HG02678 (cell line): ENCODE measurements around the gene PPP2R2D.
"Not testable (repeated sequence)": the region's sequence is repeated elsewhere in the genome, so short reads cannot be mapped to it uniquely, and the experiment has no call there.

Experiments used
- ATAC-seq: cut with Tn5 transposase; IDR thresholded peaks from one replicate; pipeline ENCODE4 v1.9.1; 2021; ENCODE audit warnings: mild to moderate bottlenecking, moderate library complexity; ENCODE audit not compliant: unreplicated experiment

Gene PPP2R2D

DNA sequence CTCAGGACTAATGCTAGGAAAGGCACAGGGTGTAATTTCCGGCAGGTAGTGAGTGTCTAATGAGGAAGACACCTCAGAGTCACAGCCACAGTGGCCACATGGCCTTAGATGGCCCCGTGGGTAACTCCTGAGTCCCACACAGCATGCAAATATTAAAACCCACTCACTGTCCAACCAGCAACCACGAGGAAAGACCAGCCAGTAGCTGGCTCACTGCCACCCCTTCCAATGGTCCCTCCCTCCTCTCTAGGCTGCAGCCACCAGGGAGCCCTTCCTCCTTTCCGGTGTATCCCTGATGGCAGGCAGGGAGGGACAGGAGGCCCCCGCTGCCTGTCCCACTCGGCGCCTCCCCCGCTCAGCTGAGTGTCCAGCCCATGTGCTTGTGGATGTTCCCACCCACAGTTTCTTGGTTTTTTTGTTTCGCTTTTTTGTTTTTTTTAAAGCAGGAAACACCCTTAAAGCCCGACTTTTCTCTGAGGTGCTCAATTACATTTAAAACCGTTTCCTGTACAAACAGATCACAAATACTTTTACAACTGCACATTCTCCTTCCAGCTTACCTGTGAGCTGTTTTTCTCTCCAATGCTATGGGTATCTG is 71.8 kb downstream of the PPP2R2D start:
- ATAC-seq: peak; percentile 58

DNA sequence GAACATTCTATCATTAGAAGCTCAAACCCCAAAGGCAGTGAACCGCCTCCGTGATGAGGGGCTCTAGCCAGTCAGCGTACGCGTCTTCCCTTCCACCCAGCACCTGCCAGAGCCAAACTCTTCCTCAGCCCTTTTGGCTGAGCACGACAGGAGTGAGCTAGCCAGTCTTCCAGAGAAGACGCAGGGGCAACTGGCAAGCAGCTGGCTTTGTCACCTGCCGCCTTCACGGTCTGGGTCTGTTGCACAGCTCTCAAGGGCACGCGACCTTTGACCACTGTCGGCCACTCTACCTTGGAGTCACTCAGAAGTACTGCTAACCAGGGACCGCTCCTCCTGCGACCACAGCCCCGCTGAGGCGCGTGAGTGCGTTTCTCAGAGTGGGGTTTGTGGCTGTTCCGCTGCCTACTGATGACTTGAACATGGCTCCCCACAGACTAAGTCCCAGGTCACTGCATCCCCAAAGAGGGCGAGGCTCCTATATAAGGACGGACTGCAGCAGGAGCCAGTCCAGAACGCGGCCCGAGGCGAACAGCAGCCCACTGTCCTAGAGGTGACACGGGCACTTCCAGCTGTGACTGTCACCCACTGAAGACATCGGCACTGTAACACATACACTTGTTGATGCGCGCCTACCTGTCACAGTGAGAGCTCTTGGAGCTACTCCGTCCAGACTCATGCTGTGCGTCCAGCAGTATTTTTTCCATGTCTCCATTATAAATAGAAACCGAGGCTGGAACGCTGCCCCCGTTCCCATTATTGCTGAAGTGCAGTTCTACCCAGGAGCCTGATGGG is 72.5 kb downstream of the PPP2R2D start:
- no peak for ATAC-seq

DNA sequence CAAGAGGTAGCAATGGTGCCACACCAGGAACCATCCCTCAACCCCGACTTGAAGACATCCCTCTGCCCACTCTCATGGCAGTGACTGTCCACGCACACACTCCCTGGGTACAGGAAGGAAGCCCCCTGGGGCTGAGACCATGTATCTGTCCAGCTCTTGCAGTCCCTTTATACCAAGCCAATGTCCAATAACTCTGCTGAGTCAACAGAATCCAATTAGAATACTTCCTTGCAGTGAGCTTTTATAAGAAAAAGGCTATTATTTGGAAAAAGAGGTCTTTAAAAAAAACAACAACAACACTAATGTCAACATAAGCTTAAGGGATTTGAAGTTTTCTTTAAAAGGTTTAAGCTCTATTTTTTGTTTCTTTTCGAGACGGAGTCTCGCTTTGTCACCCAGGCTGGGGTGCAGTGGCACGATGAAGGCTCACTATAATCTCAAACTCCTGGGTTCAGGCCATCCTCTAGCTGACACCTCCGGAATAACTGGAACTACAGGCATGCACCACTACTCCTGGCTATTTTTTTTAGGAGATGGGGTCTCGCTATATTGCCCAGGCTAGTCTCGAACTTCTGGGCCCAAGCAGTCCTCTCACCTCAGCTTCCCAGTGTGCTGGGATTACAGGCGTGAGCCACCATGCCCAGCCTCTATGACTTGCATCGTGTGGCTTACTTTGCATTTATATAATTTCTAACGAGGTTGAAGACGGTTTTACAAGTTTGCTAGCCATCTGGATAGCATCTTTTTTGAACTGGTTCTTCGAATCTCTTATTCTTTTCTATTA is 73.4 kb downstream of the PPP2R2D start:
- no peak for ATAC-seq

DNA sequence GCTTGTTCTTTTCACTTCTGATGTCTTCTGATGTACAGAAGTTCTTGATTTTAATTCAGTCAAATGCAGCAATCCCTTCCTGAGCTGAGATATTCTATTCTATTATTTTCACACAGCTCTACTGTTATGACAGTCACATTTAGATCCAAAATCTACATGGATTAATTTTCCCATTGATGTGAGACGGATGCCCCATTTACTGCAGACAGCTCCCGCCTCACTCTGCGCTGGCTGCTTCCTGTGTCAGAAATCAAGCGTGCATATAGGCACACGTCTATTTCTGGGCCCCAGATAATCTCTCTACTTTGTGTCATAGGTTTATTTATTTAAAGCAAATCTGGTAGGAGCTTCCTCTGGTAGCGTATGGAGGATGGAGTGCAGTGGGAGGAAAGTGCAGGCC is 74.2 kb downstream of the PPP2R2D start:
- no peak for ATAC-seq

DNA sequence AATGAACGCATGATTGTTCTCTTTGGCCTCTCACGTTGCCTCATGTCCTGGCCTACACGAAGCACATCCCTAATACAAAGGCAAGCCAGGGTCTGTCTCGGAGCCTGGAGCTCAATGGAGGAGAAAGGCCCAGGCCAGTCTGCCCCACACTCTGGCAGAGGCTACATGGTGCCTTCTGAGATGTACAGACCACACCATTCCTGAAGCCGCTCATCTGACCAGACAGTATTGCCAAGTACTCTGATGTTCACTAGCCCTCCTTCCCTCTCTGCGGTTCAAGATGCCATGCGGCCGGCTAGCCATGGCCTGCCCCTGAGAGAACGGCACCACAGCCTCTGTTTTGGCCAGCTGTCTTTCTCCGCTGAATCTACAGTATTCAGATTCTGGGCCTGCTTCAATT is 75.0 kb downstream of the PPP2R2D start:
- no peak for ATAC-seq

DNA sequence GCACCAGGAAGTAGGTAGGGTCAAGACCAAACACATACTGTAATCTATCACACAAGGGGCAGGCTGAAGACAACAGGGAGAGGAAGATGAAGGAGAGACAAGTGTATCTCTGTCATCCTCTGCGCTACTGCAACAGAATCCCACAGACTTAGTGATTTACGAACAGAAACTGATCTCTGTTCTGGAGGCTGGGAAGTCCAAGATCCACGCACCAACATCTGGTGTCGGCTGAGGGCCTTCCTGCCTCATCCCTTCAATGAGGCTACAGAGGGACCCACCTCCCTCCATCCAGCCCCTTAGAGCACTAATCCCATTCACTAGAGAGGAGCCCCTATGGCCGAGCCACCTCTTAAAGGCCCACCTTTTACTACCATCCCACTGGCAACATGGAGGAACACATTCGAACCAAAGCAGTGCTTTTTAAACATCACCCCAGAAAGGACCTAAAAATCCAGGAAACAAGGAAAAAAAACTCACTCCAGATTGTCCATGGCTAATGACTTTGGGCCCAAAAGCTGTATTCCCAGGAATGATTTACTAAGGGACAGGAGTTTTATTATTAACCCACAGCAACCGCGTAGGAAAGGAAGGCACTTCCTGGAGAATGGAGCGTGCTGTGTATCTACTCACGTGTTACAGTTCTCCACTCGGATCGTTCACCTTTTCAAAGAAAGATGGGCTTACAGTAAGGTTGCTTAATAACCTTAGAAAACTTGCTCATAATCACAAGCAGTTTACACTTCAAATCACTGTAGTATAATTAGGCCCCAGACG is 76.7 kb downstream of the PPP2R2D start:
- no peak for ATAC-seq

DNA sequence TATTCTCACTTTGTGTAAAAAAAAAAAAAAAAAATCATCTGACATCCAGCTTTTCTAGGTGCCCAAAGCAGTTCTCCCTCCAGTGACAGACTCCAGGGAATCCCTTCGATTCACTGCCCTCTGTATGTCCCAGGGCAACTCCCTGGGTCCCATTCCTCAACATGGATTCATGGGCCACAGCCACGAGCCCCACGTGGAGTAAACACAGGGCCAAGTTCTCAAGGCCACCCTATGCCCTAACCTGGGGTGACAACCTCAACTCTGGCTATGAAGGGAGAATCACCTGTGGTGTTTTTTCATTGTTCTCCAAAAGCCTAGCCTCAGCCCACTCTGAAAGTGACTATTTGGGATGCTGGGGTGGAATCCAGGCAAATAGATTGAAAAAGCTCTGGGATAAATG is 77.6 kb downstream of the PPP2R2D start:
- no peak for ATAC-seq

DNA sequence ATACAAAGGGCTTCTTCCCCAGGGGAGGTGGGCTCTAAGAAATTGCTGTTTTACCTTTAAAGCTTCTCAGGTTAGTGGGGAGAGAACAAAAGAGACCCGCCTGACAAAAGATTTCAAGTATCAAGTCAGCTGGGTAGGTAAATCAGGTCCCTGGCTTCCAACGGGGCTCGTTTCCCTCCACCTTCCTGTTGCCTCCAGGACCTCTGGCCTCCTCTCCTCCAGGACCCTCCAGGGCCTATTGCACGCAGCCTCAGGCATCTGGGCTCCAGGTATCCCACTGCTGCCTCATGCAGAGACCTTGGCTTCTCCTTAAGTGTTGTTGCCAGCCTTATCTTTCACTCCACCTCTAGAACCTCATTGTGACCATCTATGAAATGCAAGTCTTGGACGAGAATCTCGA is 78.0 kb downstream of the PPP2R2D start:
- no peak for ATAC-seq

DNA sequence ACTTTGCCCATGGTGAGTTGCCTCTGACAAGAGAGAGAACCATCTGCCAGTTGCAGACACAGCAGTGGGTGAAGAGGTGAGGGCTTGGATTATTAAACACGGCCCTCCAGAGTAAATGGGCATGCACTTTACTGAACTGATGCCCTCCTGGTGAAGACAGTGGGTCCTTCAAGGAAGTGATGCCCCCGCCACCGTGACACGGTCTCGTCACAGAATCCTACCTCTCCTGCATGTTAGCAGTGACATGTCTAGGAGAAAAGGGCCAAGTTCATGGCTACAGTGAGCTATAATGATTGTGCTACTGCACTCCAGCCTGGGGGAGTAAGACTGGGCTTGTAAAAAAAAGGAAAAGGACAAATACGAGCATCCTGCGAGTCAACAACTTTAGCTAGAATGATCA is 78.5 kb downstream of the PPP2R2D start:
- ATAC-seq: no peak

DNA sequence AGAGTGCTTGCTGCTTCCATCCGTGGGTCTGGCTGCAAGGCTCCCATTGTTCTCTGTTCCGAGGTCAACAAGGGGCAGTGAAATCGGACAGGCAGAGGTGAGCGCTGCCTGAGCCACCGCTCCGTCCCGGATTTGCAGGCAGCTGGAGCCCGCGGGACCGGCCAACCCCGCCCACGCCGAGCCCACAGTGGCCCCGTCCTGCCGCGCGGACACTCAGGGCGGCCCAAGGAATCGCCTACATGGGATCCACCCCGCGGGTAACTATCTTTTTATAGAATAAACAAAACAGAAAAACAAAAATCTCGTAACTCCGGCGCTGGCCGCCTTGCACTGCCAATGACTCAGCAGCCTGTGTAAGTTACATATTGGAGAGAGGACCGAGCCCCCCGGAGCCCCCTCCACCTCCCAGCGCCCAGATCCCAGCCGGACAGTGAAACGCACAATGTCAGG is 79.0 kb downstream of the PPP2R2D start:
- no peak for ATAC-seq

DNA sequence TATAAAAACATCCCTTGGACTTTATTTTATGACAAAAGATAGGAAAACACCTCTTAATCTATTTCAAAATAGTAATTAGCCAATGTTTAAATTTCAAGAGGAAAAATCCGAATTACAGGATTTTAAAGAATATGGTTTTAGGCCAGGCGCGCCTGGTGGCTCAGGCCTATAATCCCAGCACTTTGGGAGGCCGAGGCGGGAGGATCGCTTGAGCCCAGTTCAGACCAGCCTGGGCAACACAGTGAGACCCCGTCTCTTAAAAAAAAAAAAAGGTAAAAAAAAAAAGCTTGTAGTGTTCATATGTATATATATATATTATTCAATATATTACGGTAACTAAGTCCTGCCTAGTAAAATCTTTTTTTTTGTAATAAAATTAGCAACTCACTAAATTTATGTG is 79.5 kb downstream of the PPP2R2D start:
- ATAC-seq: no peak

DNA sequence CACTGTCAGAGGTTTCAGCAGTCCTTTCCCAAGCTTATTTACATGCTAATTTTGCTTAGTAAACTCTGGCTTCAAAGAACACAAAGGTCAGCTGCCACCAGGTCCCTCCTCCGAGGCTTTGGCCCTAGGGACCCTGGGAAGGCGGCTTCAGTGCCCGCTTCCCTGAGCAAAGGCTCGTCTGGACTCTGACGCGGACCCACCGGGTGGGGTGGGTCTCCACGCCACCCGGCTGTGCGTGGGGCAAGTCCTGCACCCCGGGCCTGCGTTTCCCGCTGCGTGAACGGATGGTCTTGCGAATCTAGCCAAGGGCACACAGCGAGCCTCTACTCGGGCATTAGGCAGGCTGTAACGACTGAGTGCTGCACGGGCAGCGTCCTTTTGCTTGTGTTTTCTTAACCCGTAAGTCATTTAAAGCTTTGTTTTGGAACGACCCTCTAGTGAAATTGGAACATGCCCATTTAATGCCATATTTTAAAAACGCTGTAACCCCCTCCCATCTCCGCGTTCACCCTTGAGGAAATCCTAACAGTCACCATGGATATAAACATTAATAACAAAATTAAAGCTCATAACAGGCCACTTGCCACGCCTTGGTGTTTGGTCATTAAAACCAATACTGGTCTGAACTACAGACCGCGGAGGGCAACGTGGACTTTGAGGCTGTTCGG is 80.1 kb downstream of the PPP2R2D start:
- no peak for ATAC-seq

DNA sequence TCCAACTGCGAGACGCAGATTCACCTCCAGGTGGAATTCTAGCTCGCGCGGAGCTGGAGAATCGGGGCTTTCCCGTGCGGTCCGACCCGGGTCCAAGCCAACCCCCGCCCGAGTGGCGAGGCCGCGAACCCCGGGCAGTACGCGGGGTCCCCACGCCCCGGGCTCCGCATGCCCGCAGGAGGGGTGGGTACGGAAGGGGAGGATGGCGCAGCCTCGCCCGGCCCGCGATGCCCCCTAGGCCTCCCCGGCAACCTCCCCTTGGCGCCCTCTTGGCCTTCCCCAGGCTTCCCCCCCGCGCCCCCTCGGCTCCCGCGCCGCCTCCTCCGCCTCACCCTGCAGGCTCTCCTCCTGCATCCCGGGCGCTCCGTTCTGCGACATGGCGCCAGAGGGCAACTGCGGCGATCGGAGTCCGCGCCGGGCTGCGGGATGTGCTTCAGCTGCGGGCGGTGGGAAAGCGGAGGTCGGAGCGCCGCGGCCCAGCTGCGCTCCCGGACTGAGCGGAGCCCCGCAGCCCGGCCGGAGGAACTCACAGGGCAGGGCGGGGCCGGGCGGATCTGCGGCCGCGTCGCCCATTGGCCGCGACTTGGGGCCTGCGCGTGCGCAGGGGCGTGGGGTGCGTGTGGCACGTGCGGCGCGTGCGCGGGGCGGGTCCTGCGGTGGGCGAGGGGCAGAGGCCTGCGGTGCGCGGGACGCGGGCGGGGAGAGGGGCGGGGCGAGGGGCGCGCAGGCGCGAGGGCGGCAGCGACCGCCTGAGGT is 80.8 kb downstream of the PPP2R2D start, which contains the start of gene BNIP3:
Gene BNIP3 (minus strand): TSS at position 495 of the 756 bp plus-strand sequence. CDS start 117 bp downstream, at position 378.
- peak; percentile 87 for ATAC-seq

DNA sequence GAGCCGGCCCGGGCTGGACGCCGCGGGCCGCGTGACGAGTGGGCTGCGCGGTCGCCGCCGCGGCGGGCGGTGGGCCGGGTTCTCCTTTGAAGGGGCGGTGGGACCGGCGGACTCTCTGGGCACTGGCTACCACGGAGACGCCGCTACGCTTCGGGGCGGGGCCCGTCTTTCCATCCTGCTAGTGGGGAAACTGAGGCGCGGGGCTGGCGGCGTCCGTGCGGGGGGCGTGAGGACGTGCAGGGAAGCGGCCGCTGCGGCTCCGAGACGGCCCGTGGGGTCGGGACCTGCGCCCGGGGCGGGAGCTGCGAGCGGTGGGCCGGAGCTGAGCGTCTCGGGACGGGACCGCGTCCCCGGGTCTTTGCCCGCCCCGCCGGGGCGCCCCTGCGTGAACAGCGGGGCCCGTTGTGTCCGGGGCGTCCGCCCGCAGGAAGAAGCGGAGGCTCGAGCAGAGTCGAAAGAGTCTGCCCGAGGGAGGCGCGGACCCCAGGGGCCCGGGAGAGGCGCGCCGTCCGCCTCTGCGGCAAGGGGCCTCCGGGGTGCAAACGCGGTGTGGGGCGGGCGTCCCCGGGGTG is 81.5 kb downstream of the PPP2R2D start:
- peak; percentile 16 for ATAC-seq

DNA sequence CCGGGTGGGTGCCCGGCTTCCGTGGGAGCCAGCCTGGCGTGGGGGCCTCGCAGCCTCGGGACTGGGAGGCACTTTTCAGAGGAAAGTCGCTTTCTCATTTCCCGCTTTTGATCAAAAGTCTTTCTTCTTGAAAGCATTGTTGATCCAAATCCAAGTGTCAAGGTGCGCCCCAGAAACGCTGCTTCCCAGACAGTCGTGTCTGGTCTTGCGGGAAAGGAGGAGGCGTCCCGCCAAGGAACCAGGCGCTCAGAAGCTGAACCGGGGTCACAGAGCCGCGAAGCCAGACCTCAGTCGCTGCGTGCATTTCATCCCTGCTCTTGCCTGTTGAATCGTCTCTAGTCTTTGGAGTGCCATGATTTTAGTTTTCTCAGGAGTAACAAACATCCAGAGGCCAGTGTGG is 82.0 kb downstream of the PPP2R2D start:
- ATAC-seq: no peak

DNA sequence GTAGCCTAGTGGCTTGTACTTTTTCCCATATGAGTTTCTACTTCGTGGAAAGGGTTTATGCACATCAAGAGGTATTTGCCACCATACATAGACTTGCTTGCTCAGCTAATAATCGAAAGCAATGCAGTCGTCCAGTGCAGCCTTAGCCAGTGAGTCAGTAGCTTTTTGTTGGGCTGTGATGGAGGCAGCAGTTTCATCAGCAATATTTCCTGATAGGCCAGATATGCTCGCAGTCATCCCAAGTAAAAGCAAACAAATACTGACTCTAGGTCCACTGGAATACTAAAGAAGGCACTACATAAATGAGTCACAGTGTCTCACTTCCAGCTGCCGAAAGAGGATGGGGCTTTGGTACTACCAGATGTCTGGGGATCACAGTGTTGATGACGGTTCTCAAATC is 83.0 kb downstream of the PPP2R2D start:
- no peak for ATAC-seq

DNA sequence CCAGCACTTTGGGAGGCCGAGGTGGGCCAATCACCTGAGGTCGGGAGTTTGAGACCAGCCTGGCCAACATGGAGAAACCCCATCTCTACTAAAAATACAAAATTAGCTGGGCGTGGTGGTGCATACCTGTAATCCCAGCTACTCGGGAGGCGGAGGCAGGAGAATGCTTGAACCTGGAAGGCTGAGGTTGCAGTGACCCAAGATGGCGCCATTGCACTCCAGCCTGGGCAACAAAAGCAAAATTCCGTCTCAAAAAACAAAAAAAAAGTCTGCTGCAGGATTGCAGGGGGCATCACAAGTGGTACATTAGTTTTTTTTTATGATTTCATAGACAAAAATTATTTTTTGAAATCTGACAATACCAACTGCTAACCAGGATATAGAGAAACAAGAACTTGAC is 86.0 kb downstream of the PPP2R2D start:
- not testable (repeated sequence) for ATAC-seq

DNA sequence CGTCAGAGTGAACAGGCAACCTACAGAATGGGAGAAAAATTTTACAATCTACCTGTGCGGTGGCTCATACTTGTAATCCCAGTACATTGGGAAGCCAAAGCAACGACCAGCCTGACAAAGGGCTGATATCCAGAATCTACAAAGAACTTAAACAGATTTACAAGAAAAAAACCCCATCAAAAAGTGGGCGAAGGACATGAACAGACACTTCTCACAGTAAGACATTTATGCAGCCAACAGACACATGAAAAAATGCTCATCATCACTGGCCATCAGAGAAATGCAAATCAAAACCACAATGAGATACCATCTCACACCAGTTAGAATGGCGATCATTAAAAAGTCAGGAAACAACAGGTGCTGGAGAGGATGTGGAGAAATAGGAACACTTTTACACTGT is 86.5 kb downstream of the PPP2R2D start:
- ATAC-seq: not testable (repeated sequence)

DNA sequence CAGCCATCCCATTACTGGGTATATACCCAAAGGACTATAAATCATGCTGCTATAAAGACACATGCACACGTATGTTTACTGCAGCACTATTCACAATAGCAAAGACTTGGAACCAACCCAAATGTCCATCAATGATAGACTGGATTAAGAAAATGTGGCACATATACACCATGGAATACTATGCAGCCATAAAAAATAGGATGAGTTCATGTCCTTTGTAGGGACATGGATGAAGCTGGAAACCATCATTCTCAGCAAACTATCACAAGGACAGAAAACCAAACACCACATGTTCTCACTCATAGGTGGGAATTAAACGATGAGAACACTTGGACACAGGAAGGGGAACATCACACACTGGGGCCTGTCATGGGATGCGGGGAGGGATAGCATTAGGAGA is 87.0 kb downstream of the PPP2R2D start:
- not testable (repeated sequence) for ATAC-seq
